ENCODE results near the gene IYD. TPM values are rescaled to one million over a fixed set of nuclear protein-coding genes. Genes with fewer than 3 reads are reported as not detected.

Gene IYD
- total and polyA plus RNA-seq, 2 donors (not counting 1 experiment from before 2014, with no cell fraction given) = not detected

- H2AFZ ChIP-seq (ENCODE audit: low read length) = no peak overlapping the region
- H3K4me1 ChIP-seq (ENCODE audit: control insufficient read depth, extremely low read depth, insufficient read depth, low read length) = no peaks in the 10 kb centered on the region
- H3K4me2 ChIP-seq (ENCODE audit: extremely low read depth, insufficient read depth, low read length) = no peak overlapping the region
- H3K9ac ChIP-seq (ENCODE audit: insufficient read depth, low read length) = no peak overlapping the region
- DNase-seq (ENCODE audit: low read depth in 2 of 2) = no peak
- H3K27me3 ChIP-seq (ENCODE audit: control insufficient read depth, insufficient read depth, low read length) = no peaks in the 10 kb centered on the region
- no peaks in the 10 kb centered on the region for H3K9me3 ChIP-seq (ENCODE audit: control insufficient read depth, insufficient read depth, low read depth, low read length)
- no peaks in the 10 kb centered on the region for H3K79me2 ChIP-seq (ENCODE audit: control insufficient read depth, insufficient read depth, low read length)
- no peaks in the 10 kb centered on the region for H4K20me1 ChIP-seq (ENCODE audit: control insufficient read depth, extremely low read depth, insufficient read depth, low read length)
- H3K36me3 ChIP-seq (ENCODE audit: control insufficient read depth, insufficient read depth, low read length) = no peaks in the 10 kb centered on the region
- H3K27ac ChIP-seq (ENCODE audit: insufficient read depth, low read length) = no peak overlapping the region
- no peak for TF ChIP-seq EZH2 (IDR thresholded peaks at IDR 0.05; ENCODE audit: low read length, missing control alignments)
- no peak overlapping the region for H3K4me3 ChIP-seq (replicated peaks in 1 of 4; ENCODE audit: control extremely low read depth in 1 of 4, insufficient read depth in 1 of 4, low read depth in 3 of 4, low read length in 4 of 4)
These were observed 47.3 kb downstream of the IYD start for GRCh38 chr6:150416128-150416527.

- no peak overlapping the region for H2AFZ ChIP-seq (ENCODE audit: low read length)
These were observed 48.4 kb downstream of the IYD start for GRCh38 chr6:150417250-150417649.

GRCh38 chr6:150417899-150418826 lies 49.4 kb downstream of the IYD start:
- TF ChIP-seq EZH2 (IDR thresholded peaks at IDR 0.05; ENCODE audit: low read length, missing control alignments) = no peak
- peak; percentile 82 to 87 for TF ChIP-seq CTCF (conservative IDR thresholded peaks at IDR 0.05 in 1 of 2, IDR thresholded peaks at IDR 0.05 in 1 of 2; ENCODE audit: low read depth in 1 of 2, low read length in 2 of 2)
- Histone ChIP-seq H3K27ac (ENCODE audit: insufficient read depth, low read length) (no peak overlapping the region), H3K4me1 (ENCODE audit: control insufficient read depth, extremely low read depth, insufficient read depth, low read length) (no peaks in the 10 kb centered on the region), H2AFZ (ENCODE audit: low read length) (no peak overlapping the region), H3K9me3 (ENCODE audit: control insufficient read depth, insufficient read depth, low read depth, low read length) (no peaks in the 10 kb centered on the region), H3K4me3 (replicated peaks in 1 of 4; ENCODE audit: control extremely low read depth in 1 of 4, insufficient read depth in 1 of 4, low read depth in 3 of 4, low read length in 4 of 4) (peak overlapping the region; percentile 3 to 56 (median 26)), H3K27me3 (ENCODE audit: control insufficient read depth, insufficient read depth, low read length) (no peaks in the 10 kb centered on the region), H3K36me3 (ENCODE audit: control insufficient read depth, insufficient read depth, low read length) (no peaks in the 10 kb centered on the region), H3K79me2 (ENCODE audit: control insufficient read depth, insufficient read depth, low read length) (no peaks in the 10 kb centered on the region), H3K4me2 (ENCODE audit: extremely low read depth, insufficient read depth, low read length) (peak overlapping the region; percentile 87), H4K20me1 (ENCODE audit: control insufficient read depth, extremely low read depth, insufficient read depth, low read length) (no peaks in the 10 kb centered on the region), H3K9ac (ENCODE audit: insufficient read depth, low read length) (no peak overlapping the region)
- peak; percentile 89 to 93 for DNase-seq (ENCODE audit: low read depth in 2 of 2)

More at GRCh38 chr6:150417250-150417649, 48.4 kb downstream of the IYD start:
- Histone ChIP-seq H3K4me1 (ENCODE audit: control insufficient read depth, extremely low read depth, insufficient read depth, low read length) (no peaks in the 10 kb centered on the region), H3K9me3 (ENCODE audit: control insufficient read depth, insufficient read depth, low read depth, low read length) (no peaks in the 10 kb centered on the region), H3K4me2 (ENCODE audit: extremely low read depth, insufficient read depth, low read length) (no peak overlapping the region), H3K27ac (ENCODE audit: insufficient read depth, low read length) (no peak overlapping the region), H3K27me3 (ENCODE audit: control insufficient read depth, insufficient read depth, low read length) (no peaks in the 10 kb centered on the region), H3K36me3 (ENCODE audit: control insufficient read depth, insufficient read depth, low read length) (no peaks in the 10 kb centered on the region), H3K9ac (ENCODE audit: insufficient read depth, low read length) (no peak overlapping the region), H3K79me2 (ENCODE audit: control insufficient read depth, insufficient read depth, low read length) (no peaks in the 10 kb centered on the region), H3K4me3 (replicated peaks in 1 of 4; ENCODE audit: control extremely low read depth in 1 of 4, insufficient read depth in 1 of 4, low read depth in 3 of 4, low read length in 4 of 4) (no peak overlapping the region), H4K20me1 (ENCODE audit: control insufficient read depth, extremely low read depth, insufficient read depth, low read length) (no peaks in the 10 kb centered on the region)
- TF ChIP-seq CTCF (conservative IDR thresholded peaks at IDR 0.05 in 1 of 2, IDR thresholded peaks at IDR 0.05 in 1 of 2; ENCODE audit: low read depth in 1 of 2, low read length in 2 of 2) (no peak), EZH2 (IDR thresholded peaks at IDR 0.05; ENCODE audit: low read length, missing control alignments) (no peak)
- DNase-seq (ENCODE audit: low read depth in 2 of 2) = no peak

Measured in fibroblast of lung (primary cell).